ENCODE data around the gene SRP68. TPM values are rescaled to one million over a fixed set of nuclear protein-coding genes. Genes with fewer than 3 reads are reported as not detected.

Gene SRP68
- total and polyA plus RNA-seq, 2 donors (not counting 1 experiment from before 2014, with no cell fraction given), result 29.6 to 82.3 TPM

GRCh38 chr17:76040376-76040775 is 31.9 kb downstream of the SRP68 start:
- Histone ChIP-seq H3K9ac (ENCODE audit: low read length) (no peak overlapping the region), H4K20me1 (ENCODE audit: control insufficient read depth, insufficient read depth, low read length, poor library complexity, severe bottlenecking) (no peaks in the 10 kb centered on the region), H2AFZ (ENCODE audit: insufficient read depth, low read depth, low read length, poor library complexity, severe bottlenecking) (no peak overlapping the region), H3K4me1 (ENCODE audit: control insufficient read depth in 2 of 2, insufficient read depth in 2 of 2, low read length in 2 of 2) (no peaks in the 10 kb centered on the region), H3K4me2 (replicated peaks; ENCODE audit: low read depth, low read length, poor library complexity, severe bottlenecking) (no peak overlapping the region), H3K4me3 (ENCODE audit: control extremely low read depth in 1 of 5, extremely low read depth in 1 of 5, insufficient read depth in 1 of 5, low read depth in 2 of 5, low read length in 4 of 5) (no peak overlapping the region), H3K79me2 (ENCODE audit: control insufficient read depth, insufficient read depth, low read length) (no peaks in the 10 kb centered on the region), H3K9me3 (ENCODE audit: control extremely low read depth in 1 of 3, control insufficient read depth in 2 of 3, insufficient read depth in 1 of 3, low read length in 2 of 3) (no peaks in the 10 kb centered on the region), H3K27me3 (replicated peaks in 1 of 4; ENCODE audit: control extremely low read depth in 1 of 4, control insufficient read depth in 3 of 4, insufficient read depth in 4 of 4, low read length in 3 of 4) (no peaks in the 10 kb centered on the region), H3K27ac (ENCODE audit: low read length in 2 of 2) (no peak overlapping the region), H3K36me3 (replicated peaks in 1 of 2; ENCODE audit: control extremely low read depth in 1 of 2, control insufficient read depth in 1 of 2, extremely low read depth in 1 of 2, insufficient read depth in 2 of 2, low read length in 1 of 2) (peaks cover 26 to 71% of the 10 kb centered on the region in 2 experiments)
- TF ChIP-seq CTCF (IDR thresholded peaks at IDR 0.05) (no peak), EZH2 (IDR thresholded peaks at IDR 0.05; ENCODE audit: borderline replicate concordance, insufficient read depth, low read depth, low read length, poor library complexity, severe bottlenecking) (no peak)
- DNase-seq, result no peak
- POLR2A ChIA-PET, result no interaction called here
- Mint-ChIP-seq H3K4me3 (no peak overlapping the region), H3K4me1 (no peaks in the 10 kb centered on the region), H3K27ac (no peak overlapping the region), H3K9me3 (ENCODE audit: insufficient read depth) (no peaks in the 10 kb centered on the region), H3K27me3 (no peaks in the 10 kb centered on the region)
- CTCF ChIA-PET, result no interaction called here
- 94% methylated on average over 2 of the region's 6 CpGs for WGBS (ENCODE audit: insufficient coverage)
- intact Hi-C loops (cut with micrococcal nuclease), result no loop called here
- ATAC-seq (ENCODE audit: low read depth), result no peak

- Histone ChIP-seq H3K9ac (ENCODE audit: low read length) (no peak overlapping the region), H3K27me3 (replicated peaks in 1 of 4; ENCODE audit: control extremely low read depth in 1 of 4, control insufficient read depth in 3 of 4, insufficient read depth in 4 of 4, low read length in 3 of 4) (no peaks in the 10 kb centered on the region), H4K20me1 (ENCODE audit: control insufficient read depth, insufficient read depth, low read length, poor library complexity, severe bottlenecking) (no peaks in the 10 kb centered on the region), H3K4me2 (replicated peaks; ENCODE audit: low read depth, low read length, poor library complexity, severe bottlenecking) (no peak overlapping the region), H3K4me1 (ENCODE audit: control insufficient read depth in 2 of 2, insufficient read depth in 2 of 2, low read length in 2 of 2) (no peaks in the 10 kb centered on the region), H2AFZ (ENCODE audit: insufficient read depth, low read depth, low read length, poor library complexity, severe bottlenecking) (no peak overlapping the region), H3K79me2 (ENCODE audit: control insufficient read depth, insufficient read depth, low read length) (no peaks in the 10 kb centered on the region), H3K4me3 (ENCODE audit: control extremely low read depth in 1 of 5, extremely low read depth in 1 of 5, insufficient read depth in 1 of 5, low read depth in 2 of 5, low read length in 4 of 5) (no peak overlapping the region), H3K36me3 (replicated peaks in 1 of 2; ENCODE audit: control extremely low read depth in 1 of 2, control insufficient read depth in 1 of 2, extremely low read depth in 1 of 2, insufficient read depth in 2 of 2, low read length in 1 of 2) (peaks cover 23 to 59% of the 10 kb centered on the region in 2 experiments), H3K9me3 (ENCODE audit: control extremely low read depth in 1 of 3, control insufficient read depth in 2 of 3, insufficient read depth in 1 of 3, low read length in 2 of 3) (no peaks in the 10 kb centered on the region), H3K27ac (ENCODE audit: low read length in 2 of 2) (no peak overlapping the region)
- Mint-ChIP-seq H3K9me3 (ENCODE audit: insufficient read depth) (no peaks in the 10 kb centered on the region), H3K27ac (no peak overlapping the region), H3K4me1 (no peaks in the 10 kb centered on the region), H3K27me3 (no peaks in the 10 kb centered on the region), H3K4me3 (no peak overlapping the region)
- ATAC-seq (ENCODE audit: low read depth), result no peak
- no peak for DNase-seq
- WGBS (ENCODE audit: insufficient coverage), result 98% methylated on average over 4 of the region's 6 CpGs
- ChIA-PET POLR2A (no interaction called here), CTCF (no interaction called here)
- intact Hi-C loops (cut with micrococcal nuclease), result no loop called here
- TF ChIP-seq CTCF (IDR thresholded peaks at IDR 0.05), result no peak
- TF ChIP-seq EZH2 (IDR thresholded peaks at IDR 0.05; ENCODE audit: borderline replicate concordance, insufficient read depth, low read depth, low read length, poor library complexity, severe bottlenecking), result no peak
These were observed 33.2 kb downstream of the SRP68 start for GRCh38 chr17:76039121-76039520.
